Ascending aorta (tissue), 2 donors: ENCODE results near the gene WDFY2. TPM values are rescaled to one million over a fixed set of nuclear protein-coding genes. Genes with fewer than 3 reads are reported as not detected.
A peak's percentile ranks its signal among the peaks of the same experiment; 100 is the strongest.

Source experiments
- DNase-seq, 2 donors: peaks; one replicate each; pipeline ENCODE4 v3.0.0-alpha.2; 2019; ENCODE audit warnings: low spot score in 2 of 2
- H3K27ac ChIP-seq, 2 donors: fragments of 200-600 bp; sonication (generic); one replicate each; pipeline ENCODE4 v1.5.1; 2016 to 2017; ENCODE audit warnings: mild to moderate bottlenecking in 1 of 2
- H3K27me3 ChIP-seq: fragments of 200-600 bp; sonication (generic); one replicate; pipeline ENCODE4 v1.5.1; 2017
- H3K36me3 ChIP-seq, 2 donors: fragments of 200-600 bp; sonication (generic); one replicate each; pipeline ENCODE4 v1.5.1; 2016
- H3K4me1 ChIP-seq, 2 donors: fragments of 200-600 bp; sonication (generic); one replicate each; pipeline ENCODE4 v1.5.1; 2016 to 2017; ENCODE audit warnings: mild to moderate bottlenecking in 1 of 2
- H3K4me3 ChIP-seq, 2 donors: fragments of 200-600 bp; sonication (generic); one replicate each; pipeline ENCODE4 v1.5.1; 2016 to 2017; ENCODE audit warnings: mild to moderate bottlenecking in 1 of 2
- H3K9me3 ChIP-seq, 2 donors: fragments of 200-600 bp; sonication (generic); one replicate each; pipeline ENCODE4 v1.5.1; 2016
- intact Hi-C: fragments of 100-400 bp; cut with DNase I; formaldehyde crosslinking; loops from one replicate; pipeline ENCODE4 v1.15.1; 2023
- total RNA-seq: library from RNA; depleted of rRNA; stranded (reverse); fragments of >200 nt; gene quantifications from one replicate; pipeline ENCODE4 v1.1.0, GENCODE V29; 2016
- TF ChIP-seq, protein P1 (sequence below), 3 experiments: fragments of 200-600 bp in 2 of 3; fragments of 450-650 bp in 1 of 3; sonication (generic) in 2 of 3; IDR thresholded peaks; one replicate each; pipeline ENCODE4 v1.5.1; 2016 to 2019; ENCODE audit warnings: antibody characterized with exemption in 3 of 3, mild to moderate bottlenecking in 1 of 3, moderate library complexity in 1 of 3

Gene WDFY2
- total RNA-seq, 1 donor from 2014 or later: 6.1 TPM

DNA sequence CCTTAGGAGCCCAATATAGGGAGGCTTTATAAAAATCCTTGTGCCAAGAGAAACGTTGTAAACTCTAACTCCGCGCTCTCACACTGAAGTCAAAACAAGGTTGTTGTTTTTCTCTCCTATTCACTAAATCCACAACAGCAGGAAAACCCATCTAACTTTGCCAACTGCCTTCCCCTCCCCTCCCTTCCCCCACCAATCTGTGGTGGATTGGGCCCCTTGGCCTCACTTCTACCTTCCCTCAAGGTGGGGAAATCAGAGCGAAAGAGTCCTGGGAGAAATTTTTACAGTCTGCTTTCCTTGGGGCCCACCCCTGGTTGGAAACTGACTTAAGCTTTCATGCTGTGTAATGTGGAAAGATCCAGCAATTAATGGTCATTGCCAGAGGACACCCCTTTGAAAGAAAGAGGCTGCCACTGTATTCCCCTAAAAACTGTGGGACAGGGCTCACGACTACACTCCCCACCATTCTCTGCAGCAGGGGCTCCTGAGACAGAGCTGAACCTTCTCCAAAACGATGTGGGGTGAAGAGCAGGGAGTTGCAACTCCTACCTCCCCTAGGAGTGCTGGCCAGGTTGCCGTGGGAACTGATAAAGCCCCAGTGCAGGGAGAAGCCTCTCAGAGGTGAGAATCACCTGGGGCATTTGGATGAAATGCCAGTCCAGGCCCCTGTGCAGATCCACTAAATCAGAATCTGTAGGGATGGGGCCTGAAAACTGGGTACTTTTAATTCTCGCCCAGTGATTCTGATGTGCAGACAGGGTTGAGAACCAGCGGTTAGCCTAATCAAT lies 218.6 kb downstream of the WDFY2 start:
- peak overlapping the region; percentile 98 for H3K27ac ChIP-seq
- TF ChIP-seq, protein P1, sequence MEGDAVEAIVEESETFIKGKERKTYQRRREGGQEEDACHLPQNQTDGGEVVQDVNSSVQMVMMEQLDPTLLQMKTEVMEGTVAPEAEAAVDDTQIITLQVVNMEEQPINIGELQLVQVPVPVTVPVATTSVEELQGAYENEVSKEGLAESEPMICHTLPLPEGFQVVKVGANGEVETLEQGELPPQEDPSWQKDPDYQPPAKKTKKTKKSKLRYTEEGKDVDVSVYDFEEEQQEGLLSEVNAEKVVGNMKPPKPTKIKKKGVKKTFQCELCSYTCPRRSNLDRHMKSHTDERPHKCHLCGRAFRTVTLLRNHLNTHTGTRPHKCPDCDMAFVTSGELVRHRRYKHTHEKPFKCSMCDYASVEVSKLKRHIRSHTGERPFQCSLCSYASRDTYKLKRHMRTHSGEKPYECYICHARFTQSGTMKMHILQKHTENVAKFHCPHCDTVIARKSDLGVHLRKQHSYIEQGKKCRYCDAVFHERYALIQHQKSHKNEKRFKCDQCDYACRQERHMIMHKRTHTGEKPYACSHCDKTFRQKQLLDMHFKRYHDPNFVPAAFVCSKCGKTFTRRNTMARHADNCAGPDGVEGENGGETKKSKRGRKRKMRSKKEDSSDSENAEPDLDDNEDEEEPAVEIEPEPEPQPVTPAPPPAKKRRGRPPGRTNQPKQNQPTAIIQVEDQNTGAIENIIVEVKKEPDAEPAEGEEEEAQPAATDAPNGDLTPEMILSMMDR (IDR thresholded peaks at IDR 0.05): no peak
- H3K4me1 ChIP-seq: peaks cover 12 to 40% of the 10 kb centered on the region in 2 donors
- intact Hi-C loops: loop anchor here (1.0 to 10.0 kb wide), 7 partner anchors 38 to 1678 kb away; partner anchors contain the start of genes ALG11, ATP7B, INTS6 and VPS36
- no peaks in the 10 kb centered on the region for H3K36me3 ChIP-seq
- no peak for DNase-seq
- no peaks in the 10 kb centered on the region for H3K9me3 ChIP-seq
- H3K27me3 ChIP-seq: no peaks in the 10 kb centered on the region
- H3K4me3 ChIP-seq: peak overlapping the region; percentile 79 to 98

DNA sequence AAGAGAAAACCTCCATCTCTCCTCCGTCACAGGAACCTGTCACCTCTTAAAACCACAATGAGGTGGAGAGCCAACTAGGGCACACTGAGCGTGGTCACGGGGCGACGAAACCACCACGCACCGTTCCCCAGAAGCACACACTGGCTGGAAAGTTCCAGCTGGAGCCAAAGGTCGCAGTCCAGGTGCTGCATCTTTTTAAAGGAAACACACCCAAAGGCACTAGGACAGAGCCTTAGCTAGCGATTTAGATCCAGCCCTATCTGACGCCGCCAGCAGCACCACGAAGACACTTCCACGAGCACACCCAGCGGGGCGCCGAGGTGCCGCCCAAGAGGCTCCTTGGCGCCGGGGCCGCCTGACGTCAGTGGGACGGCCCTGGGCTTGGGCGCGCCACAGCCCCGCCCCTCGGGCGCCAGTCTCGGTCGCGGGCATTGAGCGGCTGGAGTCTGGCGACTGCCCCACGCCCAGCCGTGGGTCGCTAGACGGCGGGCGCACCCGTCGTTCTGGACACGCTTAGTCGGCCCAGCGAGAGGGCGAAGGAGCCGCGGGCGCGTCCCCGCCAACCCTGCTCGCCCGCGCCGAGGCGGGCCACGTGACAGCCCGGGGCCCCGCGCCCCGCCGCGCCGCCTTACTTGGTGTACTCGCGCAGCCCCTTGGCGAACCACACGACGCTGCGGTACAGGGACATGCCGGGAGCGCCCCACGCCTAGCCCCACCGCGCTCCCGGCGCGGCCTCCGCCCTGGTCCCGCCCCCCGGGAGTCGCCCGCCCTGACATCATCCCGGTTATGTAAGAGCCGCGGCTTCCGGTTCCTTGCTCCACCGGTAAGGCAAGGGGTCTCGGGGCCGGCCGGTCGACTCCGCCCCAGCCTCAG lies 219.4 kb downstream of the WDFY2 start, which contains the start of gene DHRS12:
DHRS12 (minus strand) TSS at position 742 of the 873 bp plus-strand sequence. CDS start 4,504 bp downstream, outside the sequence.
- no peaks in the 10 kb centered on the region for H3K36me3 ChIP-seq
- no peaks in the 10 kb centered on the region for H3K9me3 ChIP-seq
- H3K4me1 ChIP-seq: peaks cover 12 to 40% of the 10 kb centered on the region in 2 donors
- DNase-seq: peak; percentile 67 to 96
- H3K27ac ChIP-seq: peak within 1 kb of the TSS; percentile 98
- peak within 1 kb of the TSS; percentile 79 to 98 for H3K4me3 ChIP-seq
- TF ChIP-seq, protein P1 (IDR thresholded peaks at IDR 0.05): no peak
- H3K27me3 ChIP-seq: no peaks in the 10 kb centered on the region
- intact Hi-C loops: loop anchor here (1.0 to 10.0 kb wide), 6 partner anchors 39 to 1679 kb away; partner anchors contain the start of genes ALG11, ATP7B, VPS36 and WDFY2

DNA sequence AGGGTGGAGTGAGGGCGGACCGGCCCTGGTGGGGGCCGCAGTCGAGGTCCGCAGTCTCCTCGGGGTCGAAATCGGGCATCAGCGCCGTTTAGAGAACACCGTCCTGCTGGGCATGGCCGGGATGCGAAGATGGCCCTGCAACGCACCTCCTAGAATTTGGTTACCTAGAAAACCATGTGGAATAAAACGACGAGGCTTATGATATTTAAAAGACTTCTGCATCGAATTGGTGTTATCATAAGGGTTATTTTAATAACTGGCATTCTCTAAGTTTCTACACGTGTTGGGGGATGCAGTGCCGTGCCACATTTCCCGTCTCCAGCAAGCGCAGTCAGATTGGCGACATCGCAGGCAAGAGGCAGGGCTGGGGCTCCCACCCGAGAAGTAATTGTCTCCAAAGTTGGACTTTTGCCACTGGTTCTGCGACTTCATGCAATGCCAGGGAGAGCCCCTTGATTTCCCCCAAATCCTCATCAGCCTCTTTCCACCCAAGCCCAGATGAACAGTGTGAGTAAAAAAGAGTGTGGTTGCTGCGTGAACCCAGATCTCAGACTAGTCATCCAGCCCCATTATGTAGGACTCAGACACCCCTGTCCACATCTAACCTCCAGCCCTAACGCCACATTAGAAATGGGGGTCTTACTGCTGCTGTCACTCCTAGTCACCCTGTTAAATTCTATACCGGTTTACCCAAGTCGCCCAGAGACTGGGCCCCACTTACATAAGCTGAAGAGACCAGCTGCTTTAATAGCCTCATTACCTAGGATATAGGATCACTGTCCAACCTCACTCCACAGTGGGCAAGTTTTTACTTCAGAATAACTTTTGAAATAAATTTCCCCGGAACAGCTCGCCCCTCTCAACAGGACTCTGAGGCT lies 220.3 kb downstream of the WDFY2 start:
- no peak for DNase-seq

DNA sequence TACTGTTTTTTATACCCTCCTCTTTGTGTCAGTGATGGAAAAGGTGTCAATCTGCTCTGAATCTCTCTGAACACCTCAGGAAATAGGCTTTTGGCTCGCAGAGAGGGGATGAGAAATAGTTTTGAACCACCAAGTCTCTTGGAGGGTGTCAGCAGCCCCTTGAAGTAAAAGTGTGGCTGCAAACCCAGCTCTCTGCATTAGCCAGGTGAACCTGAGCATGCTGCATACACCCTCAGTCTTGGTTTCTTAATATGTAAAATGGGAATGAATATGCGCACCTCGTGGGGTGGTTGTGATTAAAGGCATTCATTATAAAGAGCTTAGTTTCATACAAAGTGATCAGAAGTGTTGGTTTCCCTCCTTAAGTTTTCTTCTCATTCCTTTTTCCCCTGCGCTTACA lies 221.1 kb downstream of the WDFY2 start:
- TF ChIP-seq, protein P1 (IDR thresholded peaks at IDR 0.05): no peak
- Histone ChIP-seq H3K4me3 (peak overlapping the region; percentile 79 to 98), H3K27ac (peak overlapping the region; percentile 98), H3K4me1 (peaks cover 12 to 39% of the 10 kb centered on the region in 2 donors), H3K27me3 (no peaks in the 10 kb centered on the region), H3K36me3 (no peaks in the 10 kb centered on the region), H3K9me3 (no peaks in the 10 kb centered on the region)
- intact Hi-C loops: loop anchor here (10.0 kb wide), 1 partner anchor 1681 kb away; no protein-coding TSS in a partner anchor
- DNase-seq: no peak

More for the DNA sequence above, 220.3 kb downstream of the WDFY2 start:
- TF ChIP-seq, protein P1 (IDR thresholded peaks at IDR 0.05): no peak
- Histone ChIP-seq H3K27ac (peak overlapping the region; percentile 98), H3K36me3 (no peaks in the 10 kb centered on the region), H3K27me3 (no peaks in the 10 kb centered on the region), H3K9me3 (no peaks in the 10 kb centered on the region), H3K4me3 (peak overlapping the region; percentile 79 to 98), H3K4me1 (peaks cover 12 to 40% of the 10 kb centered on the region in 2 donors)
- intact Hi-C loops: loop anchor here (5.0 to 10.0 kb wide), 3 partner anchors 208 to 1680 kb away; partner anchors contain the start of genes ALG11, ATP7B and VPS36
